ENCODE data around the gene TPST2. TPM values are rescaled to one million over a fixed set of nuclear protein-coding genes. Genes with fewer than 3 reads are reported as not detected.
"Not testable (repeated sequence)": the region's sequence is repeated elsewhere in the genome, so short reads cannot be mapped to it uniquely, and the experiment has no call there.

Gene TPST2
- polyA plus RNA-seq (2013, experiment 1 of 2; ENCODE audit: insufficient read length) = 42.6 TPM
- 42.4 TPM for polyA plus RNA-seq (2013, experiment 2 of 2; ENCODE audit: insufficient read length)

DNA sequence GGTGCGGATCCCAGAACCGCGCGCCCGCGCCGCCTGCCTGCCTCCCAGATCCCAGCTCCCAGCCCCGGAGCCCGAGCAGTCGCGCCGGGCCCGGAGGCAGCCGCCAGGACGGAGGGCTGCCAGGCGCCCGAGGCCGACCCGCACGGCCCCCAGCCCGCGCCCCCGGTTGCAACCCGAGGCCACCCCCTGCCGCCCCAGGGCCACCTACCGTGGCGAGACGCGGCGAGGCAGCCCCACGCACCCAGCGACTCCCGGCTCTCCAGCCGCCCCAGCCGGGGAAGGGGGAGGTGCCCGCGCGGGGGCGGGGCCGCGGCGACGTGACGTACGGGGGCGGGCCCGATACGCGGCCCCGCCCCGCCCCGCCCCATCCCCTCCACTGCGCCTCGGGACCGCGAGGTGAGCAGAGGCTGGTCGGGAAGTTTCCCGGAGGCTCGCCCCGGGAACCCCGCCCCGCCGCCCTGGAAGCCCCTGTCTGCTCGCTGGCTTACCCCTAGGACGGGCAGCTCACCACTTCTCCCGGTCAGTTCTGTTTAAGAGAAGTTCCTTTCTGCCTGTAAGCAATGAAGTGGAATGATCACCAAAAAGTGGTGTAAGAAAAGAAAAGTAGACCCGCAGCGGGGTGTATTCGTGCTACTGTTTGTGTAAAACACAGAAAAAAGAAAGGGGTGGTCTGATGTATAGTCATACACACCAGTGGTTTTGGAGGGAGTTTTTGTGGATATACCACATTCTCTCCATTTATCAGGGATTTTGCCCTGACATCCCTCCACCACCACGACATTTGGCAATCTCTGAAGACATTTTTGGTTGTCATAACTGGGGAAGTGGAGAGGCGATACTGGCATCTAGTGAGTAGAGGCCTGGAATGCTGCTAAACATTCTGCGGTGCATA is at the start of gene TPST2:
Gene TPST2 (minus strand): TSS at position 288 of the 892 bp plus-strand sequence. CDS start 48,502 bp downstream, outside the sequence.
- DNase-seq = peak; percentile 80

DNA sequence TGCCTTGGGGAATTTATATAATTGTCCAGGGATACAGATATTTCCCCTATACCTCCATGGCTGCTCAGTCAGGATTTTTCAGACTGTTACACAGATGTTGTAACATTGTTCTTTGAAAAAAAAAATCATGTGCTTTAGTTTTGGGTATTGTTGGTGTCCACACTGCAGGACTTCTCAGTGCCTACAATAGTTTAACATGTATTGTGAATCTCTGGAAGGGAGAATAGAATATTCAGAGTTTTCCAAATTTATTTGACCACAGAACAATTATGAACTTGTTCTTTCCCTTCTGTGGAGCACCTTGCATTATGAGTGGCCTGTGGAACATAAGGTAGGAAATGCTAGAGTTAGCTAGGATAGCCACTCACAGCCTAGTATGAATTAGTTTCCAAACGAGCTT is 46.4 kb upstream of the TPST2 start:
- no peak for DNase-seq

DNA sequence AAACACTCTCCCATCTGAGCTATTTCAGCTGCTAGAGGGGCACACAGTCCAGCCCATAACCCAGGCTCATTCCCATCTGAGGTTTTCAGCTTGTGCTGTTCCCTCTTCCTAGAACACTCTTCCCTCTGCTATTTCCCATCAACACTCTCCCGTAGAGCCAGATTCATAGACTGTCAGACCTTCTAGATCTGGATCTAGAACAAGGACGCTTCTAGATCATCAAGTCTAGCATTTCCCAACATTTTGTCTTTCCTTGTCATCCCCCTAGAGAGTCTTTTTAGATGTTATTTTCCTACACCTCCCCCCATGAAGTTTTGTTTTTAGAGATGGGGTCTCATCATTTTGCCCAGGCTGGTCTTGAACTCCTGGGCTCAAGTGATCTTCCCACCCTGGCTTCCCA is 45.2 kb upstream of the TPST2 start:
- no peak for DNase-seq

DNA sequence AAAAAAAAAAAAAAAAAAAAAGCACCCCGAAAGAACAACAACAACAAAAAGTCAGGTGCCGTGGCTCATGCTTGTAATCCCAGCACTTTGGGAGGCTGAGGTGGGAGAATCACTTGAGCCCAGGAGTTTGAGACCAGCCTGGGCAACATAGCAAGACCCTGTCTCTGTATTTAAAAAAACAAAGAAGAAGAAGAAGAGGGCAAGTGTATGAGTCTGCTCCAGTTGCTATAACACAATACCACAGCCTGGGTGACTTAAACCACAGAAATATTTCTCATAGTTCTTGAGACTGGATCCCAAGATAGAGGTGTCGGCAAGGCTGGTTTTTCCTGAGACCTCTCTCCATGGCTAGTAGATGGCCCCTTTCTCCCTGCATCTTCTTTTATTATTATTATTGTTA is 44.3 kb upstream of the TPST2 start:
- no peak for DNase-seq

DNA sequence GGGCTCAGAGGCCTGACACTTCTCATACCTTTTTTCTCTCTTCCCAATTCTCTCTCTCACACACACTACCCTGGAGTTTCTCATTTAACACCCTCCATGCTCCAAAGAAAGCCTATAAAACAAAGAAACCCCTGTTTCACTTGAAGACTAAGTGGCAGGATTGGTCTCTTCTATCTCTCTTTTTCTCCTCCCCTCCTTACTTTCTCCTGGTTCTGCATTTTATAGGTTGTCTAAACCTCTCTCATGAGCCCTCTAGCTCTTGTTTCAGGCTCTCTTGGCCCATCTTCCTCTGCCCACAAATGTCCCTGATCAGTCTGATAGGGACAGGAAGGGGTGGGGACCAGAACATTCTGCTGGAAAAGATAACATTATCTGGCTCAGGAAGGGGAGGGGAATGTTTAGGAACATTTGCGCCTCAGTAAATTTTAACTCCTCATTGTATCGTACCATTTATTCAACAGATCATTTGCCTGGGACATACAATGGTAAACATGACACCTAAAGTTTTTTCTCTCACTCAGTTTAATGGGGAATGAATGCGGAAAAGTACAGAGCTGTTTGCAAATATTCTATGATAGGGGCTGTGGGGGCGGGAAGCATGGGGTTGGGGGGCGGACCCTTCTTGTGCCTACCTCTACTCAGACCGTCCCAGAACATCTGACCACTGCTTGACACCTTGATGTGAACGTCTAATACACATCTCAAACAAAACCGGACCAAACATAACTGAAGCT is 42.7 kb upstream of the TPST2 start:
- no peak for DNase-seq

DNA sequence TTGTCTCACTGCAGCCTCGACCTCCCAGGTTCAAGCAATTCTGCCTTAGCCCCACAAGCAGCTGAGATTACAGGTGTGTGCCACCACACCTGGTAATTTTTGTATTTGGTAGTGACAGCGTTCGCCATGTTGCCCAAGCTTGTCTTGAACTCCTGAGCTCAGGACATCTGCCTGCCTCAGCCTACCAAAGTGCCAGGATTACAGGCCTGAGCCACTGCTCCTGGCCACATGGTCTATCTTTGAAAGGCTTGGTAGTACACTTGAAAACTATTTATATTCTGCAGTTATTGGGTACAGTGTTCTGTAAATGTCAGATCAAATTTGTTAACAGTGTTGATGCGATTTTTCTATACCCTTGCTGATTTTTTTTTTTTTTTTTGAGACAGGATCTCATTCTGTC is 41.4 kb upstream of the TPST2 start:
- no peak for DNase-seq

DNA sequence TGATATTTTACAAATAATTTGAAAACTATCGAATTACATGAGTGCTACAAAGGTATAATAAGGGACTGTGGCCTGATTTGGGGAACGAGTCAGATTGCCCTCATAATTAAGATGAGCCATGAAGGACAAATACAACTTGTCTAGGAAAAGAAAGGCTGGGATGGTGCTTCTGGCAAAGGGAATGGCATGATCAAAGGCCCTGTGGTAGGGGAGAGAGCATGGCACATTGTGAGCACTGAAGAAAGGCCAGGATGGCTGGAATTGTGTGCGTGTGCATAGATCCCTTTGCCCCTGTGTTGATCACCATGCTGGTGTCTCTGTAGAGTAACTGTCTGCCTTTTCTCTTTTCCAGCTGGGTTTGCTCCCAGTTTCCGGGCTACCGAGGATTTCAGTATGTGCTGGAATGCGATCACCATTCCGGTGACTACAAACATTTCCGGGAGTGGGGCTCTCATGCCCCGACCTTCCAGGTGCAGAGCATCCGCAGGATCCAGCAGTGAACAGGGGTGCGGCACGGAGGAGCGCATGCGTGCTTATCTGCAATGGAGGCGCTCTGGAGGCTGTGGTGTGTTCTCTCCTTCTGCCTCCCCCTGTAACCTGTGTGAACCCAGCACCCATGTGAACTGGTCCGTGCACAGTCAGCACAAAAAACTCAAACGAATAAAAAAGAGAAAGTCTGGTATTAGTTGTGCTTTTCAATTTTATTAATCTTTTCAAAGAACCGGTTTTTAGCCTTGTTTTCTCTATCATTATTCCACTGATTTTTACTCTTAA is 40.2 kb upstream of the TPST2 start:
- no peak for DNase-seq

DNA sequence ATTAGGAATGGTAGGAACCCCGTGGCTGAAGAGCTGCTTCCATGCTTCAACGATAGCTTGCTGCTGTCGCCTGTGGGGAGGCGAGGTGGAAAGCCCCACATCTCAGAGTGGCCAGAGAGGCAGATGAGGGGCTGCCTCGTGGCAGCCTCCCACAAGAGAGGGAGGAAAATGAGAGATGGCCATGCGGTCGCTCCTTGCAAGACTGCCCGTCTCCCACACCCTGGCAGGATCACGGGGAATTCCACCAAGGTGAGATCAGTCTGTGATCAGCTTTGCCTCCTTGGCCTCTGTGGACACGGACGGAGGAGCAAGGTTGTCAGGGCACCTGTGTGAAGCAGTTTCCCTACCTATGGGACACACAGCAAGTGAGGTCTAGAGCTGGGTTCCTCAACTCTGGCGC is 34.9 kb upstream of the TPST2 start:
- DNase-seq = no peak

DNA sequence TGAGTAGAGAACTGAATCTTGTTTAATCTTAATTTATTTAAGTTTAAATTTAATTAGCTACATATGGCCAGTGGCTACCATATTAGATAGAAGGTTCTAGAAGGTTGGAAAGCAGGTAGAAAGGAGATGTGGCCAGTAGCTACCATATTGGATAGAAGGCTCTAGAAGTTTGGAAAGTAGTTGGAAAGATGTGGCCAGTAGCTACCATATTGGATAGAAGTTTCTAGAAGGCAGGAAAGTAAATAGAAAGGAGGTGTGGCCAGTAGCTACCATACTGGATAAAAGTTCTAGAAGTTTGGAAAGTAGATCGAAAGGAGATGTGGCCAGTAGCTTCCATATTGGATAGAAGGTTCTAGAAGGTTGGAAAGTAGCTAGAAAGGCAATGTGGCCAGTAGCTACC is 34.1 kb upstream of the TPST2 start:
- no peak for DNase-seq

DNA sequence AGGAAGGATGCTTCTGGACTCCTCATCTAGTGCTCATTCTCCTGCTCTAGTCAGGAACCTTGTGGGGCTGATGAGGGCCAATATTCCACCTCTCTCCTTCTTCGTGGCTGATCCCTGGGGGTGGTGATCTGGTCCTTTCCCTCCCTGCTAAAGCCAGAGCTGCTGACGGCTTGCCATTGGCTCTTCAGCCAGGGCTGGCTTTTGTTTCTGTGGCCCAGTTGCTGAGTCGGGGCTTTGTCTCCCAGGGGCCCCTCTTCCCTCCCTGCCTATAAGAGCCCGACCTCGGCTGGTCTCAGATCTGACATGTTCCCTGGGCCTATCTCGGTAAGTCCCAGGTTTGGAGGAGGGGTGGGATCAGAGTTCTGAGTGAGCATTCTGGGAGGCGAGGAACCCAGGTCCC is 31.7 kb upstream of the TPST2 start, which contains the start of gene CRYBA4:
Gene CRYBA4 (plus strand): TSS at position 301 of the 400 bp plus-strand sequence. CDS start 634 bp downstream, outside the sequence.
- no peak for DNase-seq

DNA sequence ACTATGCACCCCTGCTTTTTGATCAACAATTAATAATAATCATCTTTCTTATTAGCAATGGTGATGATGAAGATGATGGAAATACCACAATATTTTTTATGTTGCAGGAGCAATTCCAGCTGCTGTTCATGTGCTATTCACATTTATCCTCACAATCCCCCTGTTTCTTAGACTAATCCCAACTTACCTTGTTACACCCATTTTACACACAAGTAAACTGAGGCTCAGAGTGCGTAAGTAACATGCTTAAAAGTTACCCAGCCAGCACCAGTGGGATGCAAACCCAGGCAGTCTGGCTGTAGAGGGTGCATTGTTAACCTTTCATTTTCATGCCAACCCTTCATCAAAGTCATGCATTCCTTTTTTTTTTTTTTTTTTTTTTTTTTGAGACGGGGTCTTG is 30.3 kb upstream of the TPST2 start:
- no peak for DNase-seq

DNA sequence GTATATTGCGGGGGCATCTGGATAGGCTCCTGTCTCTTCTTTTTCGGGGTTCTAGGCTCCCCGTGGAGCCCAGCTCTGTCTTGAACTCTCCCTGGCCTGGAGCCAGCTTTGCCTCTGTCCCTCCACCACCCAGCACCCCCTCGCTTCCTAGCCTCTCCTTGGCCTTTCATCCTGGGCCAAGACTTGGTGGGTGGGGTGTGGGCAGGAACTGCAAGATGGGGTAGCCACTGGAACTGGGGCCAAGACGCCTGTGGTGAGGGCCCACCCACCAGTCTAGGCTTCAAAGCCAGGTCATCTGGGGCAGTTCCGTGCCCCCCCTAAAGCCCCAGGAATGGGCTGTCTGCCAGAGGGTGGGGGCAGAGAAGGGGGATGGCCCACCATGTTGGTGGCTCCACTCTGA is 29.6 kb upstream of the TPST2 start:
- DNase-seq = no peak

DNA sequence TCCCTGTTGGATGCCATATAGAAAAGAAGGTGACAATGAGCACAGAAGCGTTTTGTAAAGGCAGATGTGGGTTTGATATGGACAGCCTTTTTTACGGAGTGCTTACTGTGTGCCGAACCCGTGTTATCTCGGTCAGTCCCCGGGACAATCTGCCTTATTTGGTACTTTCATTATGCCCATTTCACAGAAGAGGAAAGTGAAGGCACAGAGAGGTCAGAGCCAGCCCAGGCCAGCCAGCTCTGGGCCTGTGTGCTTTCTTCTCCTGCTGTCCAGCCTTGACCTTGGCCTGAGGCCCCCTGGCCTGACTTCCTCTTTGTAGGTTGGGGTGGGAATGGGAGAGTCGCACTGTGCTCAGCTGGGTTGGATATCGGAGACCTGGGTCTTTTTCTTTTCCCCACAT is 28.5 kb upstream of the TPST2 start:
- DNase-seq = no peak

DNA sequence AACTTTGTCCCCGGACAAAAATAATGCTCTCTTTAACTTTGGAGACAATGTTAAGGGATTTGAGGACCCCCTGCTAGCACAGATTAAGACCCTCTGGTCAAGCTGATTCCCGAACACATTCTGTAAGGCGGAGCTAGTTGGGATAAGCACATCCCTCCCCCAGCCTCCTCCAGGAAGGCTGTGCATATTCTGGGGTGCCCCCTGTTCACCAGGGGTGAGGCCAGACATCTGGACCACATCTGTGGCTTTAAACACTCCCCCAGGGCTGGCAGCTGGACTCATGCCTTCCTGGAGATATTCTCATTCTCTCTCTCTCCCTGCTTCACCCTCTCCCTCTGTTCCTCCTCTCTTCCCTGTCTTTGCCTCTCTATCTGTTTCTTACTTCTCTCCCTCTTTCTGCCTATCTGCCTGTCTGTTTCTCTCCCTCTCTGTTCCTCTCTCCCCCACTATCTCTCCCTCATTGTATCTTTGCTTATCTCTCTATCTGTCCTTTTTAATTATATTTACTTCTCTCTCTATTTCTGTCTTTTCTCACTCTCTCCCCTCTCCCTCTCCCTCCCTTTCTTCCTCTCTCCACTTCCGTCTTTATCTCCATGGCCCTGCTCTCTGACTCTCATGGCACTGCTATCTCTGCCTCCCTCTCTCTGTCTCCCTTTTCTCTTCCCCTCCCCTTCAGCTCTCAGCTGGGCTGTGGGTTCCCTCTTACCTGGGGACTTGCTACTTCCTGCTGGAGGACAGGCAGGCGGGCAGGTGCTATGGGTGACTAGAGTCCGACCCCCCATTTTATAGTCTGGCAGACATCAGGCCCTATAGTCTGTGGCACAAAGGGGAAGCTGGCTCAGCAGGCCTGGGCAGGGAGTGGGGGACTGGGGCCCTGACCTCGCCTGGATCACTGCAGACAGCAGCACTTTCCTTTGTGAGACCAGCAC is 27.6 kb upstream of the TPST2 start, which contains the start of gene CRYBB1:
Gene CRYBB1 (minus strand): TSS at position 757 of the 929 bp plus-strand sequence. CDS start 1,708 bp downstream, outside the sequence.
- DNase-seq = no peak

DNA sequence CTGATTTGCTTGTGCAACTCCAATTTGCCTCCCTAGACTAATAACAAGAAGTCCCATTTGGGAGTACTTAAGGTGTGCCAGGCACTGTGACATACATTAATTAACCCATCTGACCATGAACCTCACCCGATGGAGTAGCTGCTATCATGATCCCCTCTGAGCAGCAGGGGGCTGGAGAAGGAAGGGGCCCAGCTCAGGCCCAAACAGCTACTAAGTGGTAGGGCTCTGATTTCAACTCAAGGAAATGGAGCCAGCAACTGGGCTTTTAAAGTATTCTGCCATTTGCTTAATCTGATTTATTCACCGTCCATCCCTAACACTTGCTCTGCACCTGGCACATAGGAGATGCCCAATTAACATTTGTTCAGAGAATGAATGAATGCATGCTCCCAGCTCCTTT is 26.7 kb upstream of the TPST2 start:
- no peak for DNase-seq

DNA sequence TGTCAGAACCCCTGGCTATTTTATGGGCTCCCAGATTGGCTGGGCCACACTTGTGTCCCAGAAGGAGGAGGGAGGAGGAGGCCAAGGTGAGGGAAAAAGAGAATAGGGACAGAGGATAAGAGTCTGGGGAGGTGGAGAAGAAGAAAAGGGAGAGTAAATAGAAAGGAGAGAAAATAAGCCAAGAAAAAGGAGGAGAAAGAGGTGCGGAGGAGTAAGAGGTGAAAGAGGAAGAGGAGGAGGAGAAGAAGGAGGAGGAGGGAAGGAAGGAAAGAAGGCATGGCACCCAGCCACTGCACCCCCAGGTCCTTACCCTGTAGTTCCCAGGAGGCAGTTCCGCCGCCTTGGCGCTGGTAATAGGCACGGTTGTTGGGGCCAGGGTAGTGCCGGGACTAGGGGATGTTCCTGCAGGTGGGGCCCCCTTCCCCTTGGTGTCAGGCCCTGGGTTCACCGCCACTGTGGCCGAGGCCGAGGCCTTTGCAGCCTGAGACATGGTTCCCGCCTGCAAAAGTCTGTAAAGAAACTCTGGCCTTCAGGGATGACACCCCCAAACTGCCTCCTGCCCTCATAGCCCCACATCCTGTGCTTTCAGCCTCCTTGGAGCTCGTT is 26.0 kb upstream of the TPST2 start:
- no peak for DNase-seq

DNA sequence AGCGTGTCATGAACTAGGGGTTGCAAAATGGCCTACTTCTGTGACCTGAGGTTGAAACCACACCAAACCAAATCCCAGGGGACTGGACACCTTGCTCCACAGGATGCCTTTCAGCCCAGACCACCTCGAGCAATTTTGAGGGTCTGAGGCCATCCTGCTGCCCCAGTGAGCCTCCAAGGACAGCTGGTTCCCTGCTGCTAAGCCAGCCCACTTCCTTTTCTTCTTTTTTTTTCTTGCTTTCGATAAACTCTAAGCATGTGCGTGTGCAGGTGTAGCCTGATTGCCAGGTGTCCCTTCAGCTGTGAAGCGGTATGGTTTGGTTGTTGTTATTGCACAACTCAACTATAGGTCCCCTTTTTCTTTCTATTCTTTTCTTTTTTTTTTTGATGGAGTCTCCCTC is 25.2 kb upstream of the TPST2 start:
- no peak for DNase-seq

DNA sequence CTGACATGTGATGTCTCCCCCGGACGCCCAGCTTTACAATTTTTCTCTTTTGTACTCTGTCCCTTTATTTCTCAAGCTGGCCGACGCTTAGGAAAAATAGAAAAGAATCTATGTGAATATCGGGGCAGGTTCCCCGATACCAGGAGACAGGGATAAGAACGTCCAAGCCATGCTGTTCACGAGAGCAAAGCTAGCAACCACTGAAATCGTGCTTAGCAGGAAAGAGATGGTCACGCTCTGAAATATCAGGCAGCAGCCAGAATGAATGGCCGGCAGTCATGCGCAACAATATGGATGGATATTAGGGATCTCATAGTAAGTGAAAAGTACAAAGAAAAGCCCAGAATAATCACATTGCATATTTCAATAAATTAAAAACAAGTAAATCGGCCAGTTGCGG is 24.4 kb upstream of the TPST2 start:
- DNase-seq = no peak

DNA sequence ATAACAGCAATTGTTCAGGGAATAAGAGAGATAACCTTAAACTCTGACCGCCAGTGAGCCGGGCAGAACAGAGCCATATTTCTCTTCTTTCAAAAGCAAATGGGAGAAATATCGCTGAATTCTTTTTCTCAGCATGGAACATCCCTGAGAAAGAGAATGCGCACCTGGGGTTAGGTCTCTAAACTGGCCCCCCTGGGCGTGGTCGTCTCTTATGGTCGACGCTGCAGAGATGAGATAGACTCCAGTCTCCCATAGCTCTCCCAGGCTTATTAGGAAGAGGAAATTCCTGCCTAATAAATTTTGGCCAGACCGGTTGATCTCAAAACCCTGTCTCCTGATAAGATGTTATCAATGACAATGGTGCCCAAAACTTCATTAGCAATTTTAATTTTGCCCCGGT is 23.8 kb upstream of the TPST2 start:
- DNase-seq = not testable (repeated sequence)

DNA sequence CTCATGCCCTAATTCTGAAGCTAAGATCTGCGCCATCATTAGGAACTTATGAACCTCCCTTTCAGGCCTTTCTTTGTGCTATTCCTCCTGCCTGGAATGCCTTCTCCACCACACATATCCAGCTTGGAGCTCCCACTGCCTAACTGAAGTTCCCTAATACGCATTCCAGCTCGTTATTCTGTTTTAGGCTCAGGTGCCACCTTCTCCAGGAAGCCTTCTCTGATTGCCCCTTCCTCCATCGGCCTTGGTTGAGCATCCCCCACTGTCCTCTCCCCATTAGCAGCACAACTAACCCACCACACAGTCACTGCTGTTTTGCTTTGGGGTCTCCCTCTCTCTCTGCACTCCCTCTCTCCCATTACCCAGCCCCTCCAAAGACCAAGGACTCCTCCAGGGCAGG is 22.7 kb upstream of the TPST2 start:
- no peak for DNase-seq

DNA sequence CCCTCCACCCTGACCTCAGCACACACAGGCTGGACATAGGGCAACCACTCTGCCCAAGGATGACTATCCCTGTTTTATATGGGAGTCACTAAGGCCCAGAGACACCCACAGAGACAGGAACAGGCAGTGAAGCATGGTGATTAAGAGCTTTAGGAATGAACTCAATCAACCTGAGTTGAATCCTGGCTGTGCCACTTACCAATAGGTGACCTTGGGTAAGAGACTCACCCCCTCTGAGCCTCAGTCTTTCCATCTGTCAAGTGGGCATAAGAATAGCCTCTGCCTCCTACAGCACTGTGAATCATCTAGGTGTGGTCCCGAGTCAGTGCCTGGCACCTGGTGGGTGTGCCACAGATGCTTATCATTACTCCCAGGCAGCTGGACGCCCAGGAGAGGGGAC is 21.1 kb upstream of the TPST2 start:
- DNase-seq = no peak
